Stimulated activated CD4-positive, alpha-beta T cell treated with anti-CD3 and anti-CD28 coated beads, Interleukin-12 subunit alpha, Interleukin-12 subunit beta, amount 100 ng/mL, for 48 hours (primary cell): ENCODE data around the gene ABI3.

ENCODE experiments used
- DNase-seq, 3 donors: peaks; one replicate each; pipeline ENCODE4 v3.0.0-alpha.2; 2020; ENCODE audit warnings: low read depth in 2 of 3, low spot score in 1 of 3

Gene ABI3

DNA sequence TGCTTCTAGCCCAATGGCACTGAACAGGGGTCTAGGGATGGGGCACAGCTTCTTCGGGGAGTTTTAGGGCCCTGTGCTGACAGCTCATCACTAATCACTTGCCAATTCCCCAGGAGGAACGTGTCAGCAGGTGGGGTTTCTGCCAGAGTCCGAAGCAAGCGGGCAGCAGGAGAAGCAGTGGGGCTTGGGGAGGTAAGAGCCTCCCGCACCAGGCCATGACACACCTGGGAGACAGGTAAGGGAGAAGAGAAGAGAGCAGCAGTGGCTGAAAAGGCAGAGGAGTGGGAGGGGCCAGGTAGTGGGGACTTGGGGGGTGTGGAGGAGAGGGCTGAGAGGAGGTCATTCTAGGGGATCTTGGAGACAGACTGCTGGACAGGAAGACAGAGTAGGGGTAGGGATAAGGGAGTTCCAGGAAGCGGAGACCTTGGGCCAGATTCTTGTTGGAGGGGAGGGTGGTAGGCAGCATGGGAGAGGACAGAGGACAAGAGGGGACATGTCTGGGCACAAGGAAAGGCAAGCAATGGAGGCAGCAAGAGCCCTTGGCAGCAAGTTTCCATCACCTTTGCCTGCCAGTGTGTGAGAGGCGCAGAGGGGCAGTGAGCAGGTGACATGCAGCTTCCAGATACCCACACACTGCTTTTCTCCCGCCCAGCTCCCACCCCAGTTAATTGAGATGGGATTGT, 15.2 kb downstream of the ABI3 start:
- DNase-seq, result no peak

DNA sequence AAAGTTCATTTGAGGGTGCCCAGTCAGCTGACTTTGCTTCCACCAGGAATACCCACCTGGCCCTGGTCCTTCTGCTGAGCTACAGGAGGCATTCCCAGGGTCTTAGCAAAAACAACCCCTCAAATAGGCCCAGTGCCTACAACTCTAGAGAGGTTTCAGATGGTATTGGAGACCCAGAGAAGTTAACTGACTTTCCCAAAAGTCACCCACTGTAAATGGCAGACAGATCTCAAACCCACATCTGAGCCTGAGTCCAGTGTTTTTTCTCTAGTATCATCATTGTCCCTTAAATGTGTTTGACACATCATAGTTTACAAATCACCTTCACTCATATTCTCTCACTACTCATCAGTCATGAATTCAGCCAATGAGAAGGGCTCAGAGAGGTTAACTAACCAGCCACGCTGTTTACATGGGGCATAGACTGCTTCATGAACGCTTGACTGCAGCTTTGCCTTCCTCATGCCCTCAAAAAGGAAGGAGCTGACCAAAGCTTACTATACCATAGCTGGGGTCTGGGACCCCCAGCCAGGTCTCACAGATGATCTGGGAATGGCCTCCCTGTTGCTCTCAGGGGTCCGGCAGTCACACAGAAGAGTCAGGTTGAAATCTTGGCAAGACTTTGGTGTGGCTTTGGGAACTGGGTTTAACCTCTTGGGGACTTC, 16.4 kb downstream of the ABI3 start:
- no peak for DNase-seq

DNA sequence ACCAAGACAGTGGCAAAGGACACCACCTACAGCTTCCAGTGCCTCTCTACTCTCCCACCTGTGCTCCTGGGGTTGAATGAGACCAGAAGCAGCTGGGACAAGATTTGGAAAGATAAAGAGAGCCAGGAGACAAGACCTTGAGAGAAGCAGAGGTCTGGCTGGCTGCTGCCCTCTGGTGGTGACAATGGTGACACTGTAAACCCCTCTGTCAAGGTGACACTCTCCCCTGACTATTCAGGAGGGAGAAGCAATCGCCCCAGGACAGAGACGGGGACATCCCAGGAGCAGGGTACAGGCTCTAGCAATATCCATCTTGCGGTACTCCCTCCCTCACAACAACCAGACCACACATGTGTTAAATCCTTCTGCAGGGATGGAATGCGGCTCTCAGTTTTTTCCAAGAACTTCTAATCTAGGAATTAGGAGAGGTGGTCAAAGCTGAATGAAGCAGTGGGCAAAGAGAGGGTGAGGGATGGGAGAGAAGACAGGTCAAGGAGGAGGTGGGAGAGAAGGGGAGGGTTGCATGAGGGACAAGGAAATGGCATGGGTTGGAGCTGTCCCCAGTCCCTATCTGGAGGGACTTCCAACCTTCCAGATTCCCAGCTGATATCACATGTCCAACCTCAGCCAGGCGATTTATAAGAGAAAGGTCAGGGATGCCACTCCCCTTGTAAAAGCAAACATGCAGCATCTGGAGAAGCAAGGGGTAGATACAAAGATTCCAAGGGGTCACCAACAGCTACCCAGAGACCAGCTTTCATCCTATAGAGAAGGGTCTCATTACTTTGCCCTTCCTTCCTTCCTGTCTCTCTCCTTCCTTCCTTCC, 17.1 kb downstream of the ABI3 start:
- DNase-seq, result peak; percentile 60 to 77 (median 70)

DNA sequence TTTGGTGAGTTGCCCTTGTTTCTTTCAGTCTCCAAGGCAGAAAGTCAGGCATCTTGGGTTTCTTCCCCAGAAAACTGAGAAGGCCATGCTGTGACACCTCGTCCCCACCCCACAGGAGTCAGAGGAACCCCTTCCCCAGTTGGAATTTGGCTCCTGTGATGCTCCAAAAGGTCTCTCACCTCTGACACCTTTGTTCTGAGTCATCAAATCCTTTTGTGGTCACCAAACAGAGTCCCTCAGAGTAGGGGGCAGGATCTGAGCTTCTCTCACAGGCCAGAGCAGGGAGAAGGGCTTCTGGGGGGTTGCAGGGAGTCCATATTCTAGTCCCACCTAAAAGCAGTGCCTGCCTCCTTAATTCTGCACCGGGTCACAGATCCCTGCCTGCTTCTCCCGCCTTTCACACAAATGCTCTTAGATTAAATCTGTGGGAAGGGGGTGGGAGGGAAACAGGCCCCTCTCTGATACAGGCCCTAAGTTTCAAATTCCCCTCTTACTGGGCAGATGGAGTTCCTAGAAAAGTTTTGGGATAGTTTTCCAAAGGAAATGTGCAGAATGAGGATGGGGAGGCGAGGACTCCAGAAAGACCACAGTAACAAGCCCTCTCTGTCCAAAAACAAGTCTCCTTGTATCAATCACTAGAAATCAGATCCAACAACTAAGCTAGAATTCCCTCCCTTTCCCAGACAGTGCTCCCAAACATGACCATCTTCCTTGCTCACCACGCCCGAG, 18.7 kb downstream of the ABI3 start:
- DNase-seq, result no peak

DNA sequence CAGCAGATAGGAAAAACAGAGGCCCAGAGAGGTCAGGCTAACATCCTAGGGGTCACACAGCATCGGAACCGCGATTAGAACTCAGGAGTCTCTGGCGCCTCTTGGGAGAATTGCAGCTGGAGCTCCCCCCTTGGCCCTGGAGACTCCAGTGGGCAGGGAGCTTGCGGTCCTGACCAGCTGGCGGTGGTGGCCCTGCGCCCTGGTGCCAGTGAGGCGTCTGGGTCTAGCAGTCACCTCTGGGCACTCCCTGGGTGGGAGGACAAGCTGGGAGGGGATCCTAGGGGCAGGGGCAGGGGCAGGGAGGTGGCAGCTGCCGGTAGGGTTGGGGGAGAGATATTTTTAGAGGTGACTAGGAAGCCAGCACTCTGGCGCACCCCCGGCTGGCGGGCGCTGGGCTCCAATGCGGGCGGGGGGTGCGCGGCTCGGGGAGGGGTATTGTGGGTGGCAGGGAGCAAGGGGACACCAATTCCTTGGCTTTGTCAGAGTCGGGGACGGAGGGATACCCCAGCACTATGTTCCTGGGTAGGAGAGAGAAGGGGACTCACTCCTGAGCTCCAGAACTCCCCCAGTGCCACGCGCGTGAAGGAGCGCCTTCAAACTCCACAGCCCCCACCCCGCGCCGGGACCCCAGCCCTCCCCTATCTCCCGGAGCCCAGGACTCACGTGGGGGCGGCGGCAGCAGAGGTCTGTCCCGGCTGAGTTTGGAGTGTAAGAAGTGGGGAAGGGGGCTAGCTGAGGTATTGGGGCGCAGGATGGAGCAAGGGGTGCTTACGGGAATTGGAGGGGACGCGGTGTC, 19.5 kb downstream of the ABI3 start:
- DNase-seq, result no peak

DNA sequence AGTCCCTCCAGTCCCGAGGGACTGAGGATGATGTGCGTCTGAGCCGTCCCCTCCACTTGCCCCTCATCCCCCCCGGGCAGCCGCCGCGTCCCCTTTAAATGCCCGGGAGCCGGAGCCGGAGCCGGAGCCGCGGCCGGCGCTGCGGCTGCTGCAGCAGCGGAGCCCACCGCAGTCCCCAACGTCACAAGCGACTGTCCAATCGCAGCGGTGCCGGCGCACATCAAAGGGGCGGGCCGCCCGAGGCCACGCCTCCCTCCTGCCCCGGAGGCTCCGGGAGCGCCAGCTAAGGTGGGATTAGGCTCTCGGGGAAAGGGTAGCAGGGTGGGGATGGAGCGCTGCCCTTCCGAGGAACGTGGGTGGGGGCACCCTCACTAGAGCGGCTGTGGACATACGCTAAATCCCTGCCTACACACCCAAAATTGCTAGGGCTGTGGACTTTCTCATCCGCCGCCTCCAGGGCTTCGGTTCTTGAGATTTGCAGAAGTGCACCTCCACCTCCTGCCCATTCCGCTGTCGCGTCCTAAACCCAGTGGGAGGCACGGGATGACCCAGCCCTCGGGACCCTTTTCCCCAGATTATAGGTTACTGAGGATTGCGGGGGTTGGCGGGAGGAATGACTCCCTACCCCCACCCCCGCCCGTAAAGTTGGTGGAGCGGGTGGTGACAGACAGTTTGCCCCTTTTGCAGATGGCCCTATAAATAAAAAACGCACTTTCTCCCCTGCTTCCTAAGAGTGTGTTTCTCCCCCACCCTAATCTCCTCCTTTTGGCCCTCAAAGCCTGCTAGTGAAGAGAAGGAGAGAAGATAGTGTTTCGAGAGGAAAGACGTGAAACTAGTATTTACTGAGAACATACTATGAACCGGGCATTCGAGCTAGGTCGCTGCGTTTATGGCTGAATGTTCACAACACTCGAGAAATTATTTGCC, 20.4 kb downstream of the ABI3 start, which contains the start of gene PHOSPHO1:
TSS of gene PHOSPHO1 (minus strand) at position 152 of the 927 bp plus-strand sequence. CDS start 4,096 bp downstream, outside the sequence.
- DNase-seq, result peak; percentile 65 to 84 (median 71)

DNA sequence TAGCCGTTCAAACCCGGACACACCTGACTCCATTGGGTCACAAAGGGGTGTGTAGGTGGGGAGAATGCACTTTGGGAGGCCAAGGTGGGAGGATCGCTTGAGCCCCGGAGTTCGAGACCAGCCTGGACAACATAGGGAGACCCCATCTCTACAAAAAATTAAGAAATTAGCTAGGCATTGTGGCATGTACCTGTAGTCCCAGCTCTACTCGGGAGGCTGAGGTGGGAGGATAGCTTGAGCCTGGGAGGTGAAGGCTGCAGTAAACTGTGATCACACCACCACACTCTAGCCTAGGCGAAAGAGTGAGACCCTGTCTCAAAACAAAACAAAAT, 21.0 kb downstream of the ABI3 start:
- DNase-seq, result no peak

DNA sequence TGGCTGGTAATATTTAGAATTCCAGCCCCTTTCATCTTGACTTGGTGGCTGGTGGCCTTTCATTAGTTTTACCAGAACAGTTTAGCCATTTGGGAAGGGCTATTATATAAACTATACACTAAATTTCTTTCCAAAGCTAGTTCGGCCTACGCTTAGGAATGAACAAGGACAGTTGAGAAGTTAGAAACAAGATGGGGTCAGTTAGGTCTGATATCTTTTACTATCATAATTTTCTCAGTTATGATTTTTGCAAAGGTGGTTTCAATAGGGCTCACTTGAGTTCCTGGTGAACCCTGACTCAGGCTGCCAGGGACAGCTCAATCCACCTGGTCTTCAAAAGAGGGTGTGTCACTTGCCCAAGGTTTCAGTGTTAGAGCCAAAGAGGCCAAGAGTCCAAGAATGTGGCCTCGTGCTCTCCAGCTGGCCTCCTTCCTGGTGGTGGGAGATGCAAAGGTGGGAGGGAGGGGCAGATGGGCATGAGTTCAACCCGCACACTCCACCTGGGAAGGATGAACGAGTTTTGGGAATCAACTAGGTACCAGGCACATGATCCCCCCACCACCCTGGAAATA, 24.1 kb downstream of the ABI3 start:
- DNase-seq, result no peak

DNA sequence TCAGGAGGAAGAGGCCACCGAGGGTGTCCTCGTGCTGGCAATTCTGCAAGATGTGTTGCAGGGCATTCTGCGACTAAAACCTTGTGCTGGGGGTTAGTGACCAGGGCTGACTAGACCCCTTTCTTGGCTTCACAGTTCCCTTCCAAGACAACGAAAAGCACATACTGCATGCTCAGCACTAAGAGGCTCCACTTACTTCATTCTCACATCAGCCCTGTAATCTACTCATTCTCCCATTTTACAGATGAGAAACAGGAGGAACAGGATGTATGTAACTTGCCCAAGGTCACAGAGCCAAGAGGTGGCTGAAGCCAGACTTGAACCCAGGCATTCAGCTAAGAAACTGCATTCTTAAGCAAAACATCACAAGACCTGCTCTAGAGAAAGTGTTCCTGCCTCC, 25.4 kb downstream of the ABI3 start:
- no peak for DNase-seq

DNA sequence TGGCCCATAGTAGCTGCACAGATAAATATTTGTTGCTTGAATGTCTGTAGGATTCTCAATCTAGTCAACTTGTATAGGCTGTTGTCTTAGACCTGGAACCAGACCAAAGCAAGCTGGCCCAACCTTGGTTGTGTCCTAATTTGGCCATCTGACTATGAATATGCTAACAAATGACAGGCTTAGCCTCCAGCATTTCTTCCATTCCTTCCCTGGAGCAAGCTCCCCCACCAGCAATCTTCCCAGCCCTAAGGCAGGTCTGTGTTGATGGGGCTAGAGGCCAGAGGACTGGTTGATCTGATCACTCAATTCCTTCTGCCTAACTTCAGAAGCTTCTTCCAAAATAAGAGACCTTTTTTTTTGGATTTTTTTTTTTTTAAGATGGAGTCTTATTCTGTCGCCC, 29.5 kb downstream of the ABI3 start:
- no peak for DNase-seq

DNA sequence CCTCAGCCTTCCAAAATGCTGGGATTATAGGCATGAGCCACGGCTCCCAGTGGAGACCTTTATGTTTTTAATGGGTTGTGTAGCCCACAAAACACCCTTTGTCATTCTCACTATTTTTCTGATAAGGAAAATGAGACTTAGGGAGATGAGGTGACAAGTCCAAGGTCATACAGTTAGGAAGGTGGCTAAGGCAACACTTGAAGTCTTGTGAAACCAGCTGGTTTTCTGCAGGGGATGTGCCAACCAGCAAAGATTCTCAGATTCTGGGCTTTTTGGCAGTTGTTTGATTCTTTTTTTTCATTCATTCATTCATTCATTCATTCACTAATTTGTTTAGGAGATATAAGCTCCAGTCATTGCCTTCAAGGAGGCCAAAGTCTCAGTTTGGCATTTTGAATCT, 30.1 kb downstream of the ABI3 start:
- no peak for DNase-seq

DNA sequence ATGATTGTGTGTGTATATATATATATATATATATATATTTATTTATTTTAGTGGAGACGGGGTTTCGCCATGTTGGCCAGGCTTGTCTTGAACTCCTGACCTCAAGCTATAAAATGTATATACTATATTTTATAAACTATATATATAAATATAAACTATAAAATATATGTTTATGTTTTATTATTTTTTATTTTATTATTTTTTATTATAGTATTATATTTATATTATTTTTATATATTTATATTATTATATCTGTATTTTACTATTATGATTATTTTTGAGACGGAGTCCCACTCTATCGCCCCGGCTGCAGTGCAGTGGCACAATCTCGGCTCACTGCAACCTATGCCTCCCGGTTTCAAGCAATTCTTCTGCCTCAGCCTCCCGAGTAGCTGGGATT, 30.5 kb downstream of the ABI3 start:
- no peak for DNase-seq

DNA sequence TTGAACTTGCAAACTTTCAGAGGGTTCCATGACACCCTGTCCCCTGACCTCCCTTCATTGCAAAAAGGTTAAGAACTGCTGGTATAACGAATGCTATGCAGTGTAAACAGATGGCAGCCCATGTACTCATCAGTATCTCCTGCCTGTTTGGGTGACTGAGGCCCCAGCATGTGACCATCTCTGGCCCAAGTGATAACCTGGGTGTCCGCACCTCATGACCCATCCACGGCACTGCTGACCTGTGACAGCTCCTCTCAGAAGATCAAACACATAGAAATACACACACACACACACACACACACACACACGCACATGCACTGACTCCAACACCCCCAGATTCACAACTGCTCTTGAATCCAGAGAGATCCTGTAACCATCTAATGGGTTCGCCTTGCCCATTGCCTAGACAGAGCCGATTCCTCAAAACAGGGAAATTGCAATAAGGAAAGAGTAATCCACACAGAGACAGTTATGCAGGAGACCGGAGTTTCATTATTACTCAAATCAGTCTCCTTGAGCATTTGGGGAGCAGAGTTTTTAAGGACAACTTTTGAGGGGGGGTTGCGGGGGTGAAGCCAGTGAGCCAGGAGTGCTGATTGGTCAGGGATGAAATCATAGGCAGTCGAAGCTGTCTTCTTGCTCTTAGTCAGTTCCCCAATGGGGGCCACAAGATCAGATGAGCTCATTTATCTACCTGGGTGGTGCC, 31.3 kb downstream of the ABI3 start:
- DNase-seq, result no peak

DNA sequence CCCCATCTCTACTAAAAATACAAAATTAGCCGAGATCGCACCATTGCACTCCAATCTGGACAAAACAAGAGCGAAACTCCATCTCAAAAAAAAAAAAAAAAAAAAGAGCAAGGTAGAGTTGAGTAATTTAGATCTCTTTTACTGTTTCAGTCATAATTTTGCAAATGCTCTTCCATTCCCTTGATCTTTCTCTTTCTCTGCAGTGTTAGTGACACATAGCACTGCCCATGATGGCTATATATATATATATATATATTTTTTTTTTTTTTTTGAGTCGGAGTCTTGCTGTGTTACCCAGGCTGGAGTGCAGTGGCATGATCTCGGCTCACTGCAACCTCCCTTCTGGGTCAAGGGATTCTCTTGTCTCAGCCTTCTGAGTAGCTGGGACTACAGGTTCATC, 32.3 kb downstream of the ABI3 start:
- no peak for DNase-seq

DNA sequence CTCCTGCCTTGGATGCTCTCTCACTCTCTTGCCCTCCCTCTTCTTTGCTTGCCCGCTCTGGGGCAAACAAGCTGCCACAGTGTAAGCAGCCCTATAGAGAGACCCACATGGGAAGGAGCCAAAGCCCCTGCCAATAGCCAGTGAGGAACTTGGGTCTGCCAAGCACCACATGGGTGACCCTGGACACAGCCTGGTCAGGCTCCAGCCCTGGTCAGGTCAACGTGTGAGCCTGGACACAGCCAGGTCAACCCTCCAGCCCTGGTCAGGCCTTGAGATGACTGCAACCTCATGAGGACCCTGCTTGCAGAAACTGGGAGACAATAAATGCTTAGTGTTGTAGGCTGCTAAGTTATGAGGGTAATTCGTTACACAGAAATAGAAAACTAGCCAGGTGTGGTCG, 34.3 kb downstream of the ABI3 start:
- DNase-seq, result no peak

DNA sequence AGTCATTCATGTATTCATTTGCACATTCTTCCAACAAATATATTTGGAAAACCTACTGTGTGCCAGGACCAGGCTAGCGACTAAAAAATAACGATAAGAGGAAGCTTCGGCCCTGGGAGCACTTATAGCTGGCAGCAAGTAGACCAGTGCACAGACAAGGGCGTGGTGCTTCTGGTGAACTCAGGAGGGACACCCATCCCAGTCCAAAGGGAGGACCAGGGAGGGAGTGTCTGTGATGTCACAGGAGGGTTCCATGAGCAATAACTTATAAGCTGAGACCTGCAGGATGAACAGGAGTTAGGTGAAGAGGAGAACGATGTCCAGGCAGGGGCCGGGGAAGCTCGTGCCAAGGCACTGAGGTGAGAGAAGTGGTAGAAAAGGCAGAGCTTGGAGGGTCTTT, 37.4 kb downstream of the ABI3 start:
- DNase-seq, result no peak

DNA sequence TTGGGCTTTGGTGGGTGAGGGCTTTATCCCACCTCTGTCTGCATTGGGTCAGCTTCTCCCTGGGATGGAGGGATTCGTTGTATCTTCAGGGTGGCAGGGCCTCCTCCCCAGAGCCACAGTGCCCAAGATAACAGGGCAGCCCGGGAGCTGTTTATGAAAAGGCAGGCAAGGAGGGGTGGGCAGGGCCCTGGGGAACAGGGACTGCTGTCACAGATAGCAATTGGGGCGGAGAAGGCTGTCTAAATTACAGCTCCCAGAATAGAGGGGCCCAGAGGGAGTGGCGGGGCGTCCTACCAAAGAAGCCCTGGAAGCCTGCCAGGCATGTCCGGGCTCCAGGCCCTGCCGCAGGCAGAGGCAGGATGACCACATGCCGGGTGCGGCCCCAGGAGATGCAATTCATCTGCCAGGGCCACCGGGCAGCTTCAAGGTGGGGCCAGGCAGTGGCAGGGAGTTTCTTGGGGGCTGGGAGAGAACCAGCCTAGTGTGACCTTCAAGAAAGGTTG, 38.8 kb downstream of the ABI3 start:
- no peak for DNase-seq

DNA sequence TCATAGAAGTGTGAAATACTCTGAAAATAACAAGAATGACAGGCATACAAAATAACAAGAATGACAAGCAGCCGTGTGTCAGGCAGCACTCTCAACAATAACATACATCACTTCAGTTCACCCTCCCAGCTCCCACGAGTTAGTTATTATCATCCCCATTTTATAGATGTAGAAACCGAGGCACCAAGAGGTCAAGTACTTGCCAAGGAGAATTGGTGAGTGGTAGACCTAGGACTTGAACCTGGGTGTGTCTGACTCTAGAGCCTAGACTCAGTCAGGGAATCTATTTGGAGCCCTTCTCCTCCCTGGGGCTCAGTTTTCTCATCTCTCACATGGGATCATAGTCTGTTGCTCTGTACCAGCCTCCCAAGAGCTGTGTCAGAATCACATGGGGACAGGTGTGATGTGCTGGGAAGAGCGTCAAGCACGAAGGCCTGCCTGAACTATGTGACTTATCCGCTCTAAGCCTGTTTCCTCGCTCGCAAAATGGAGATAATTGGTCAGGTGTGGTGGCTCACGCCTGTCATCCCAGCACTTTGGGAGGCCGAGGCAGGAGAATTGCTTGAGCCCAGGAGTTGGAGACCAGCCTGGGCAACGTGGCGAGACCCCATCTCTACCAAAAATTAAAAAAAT, 39.5 kb downstream of the ABI3 start:
- DNase-seq, result no peak
